Prostate gland (tissue), 2 donors: ENCODE data around the gene FHL2.

Source experiments
- POLR2A ChIP-seq: fragments of 450-650 bp; IDR thresholded peaks from one replicate; pipeline ENCODE4 v1.6.1; 2016; ENCODE audit warnings: antibody characterized with exemption, mild to moderate bottlenecking
- TF ChIP-seq, protein P1 (sequence below), 4 experiments: fragments of 200-600 bp in 2 of 4; fragments of 450-650 bp in 2 of 4; sonication (generic) in 2 of 4; IDR thresholded peaks; 1 replicate in 3 of 4; 2 replicates in 1 of 4; pipeline ENCODE4 v1.5.1; 2016 to 2019; ENCODE audit warnings: antibody characterized with exemption in 4 of 4, mild to moderate bottlenecking in 2 of 4, moderate library complexity in 2 of 4

DNA sequence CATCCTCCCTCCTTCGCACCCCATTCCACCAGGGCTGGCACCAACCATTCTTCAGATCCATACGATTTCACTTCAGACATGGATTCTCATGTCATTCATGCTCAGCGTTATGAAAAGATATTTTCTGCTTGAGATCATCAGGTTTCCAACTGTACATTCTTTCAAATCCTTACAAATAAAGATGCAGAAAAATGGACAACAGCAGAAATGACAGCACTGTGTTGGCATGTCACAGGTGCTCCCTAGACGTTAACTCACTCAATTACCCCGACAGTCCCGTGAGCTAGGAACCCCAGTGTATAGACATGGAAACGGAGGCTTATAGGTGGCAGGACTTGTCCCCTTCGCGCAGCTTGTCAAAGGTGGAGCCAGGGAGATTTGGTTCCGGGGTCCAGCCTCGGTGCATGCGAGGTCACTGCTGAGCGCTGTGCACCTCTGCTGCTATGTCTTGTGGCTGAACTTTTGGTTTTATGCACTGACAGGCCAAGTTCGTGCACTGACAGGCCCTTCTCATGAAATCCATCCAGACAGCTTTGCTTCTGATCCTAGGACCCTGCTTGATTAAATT, 17.7 kb downstream of the FHL2 start:
- TF ChIP-seq, protein P1, sequence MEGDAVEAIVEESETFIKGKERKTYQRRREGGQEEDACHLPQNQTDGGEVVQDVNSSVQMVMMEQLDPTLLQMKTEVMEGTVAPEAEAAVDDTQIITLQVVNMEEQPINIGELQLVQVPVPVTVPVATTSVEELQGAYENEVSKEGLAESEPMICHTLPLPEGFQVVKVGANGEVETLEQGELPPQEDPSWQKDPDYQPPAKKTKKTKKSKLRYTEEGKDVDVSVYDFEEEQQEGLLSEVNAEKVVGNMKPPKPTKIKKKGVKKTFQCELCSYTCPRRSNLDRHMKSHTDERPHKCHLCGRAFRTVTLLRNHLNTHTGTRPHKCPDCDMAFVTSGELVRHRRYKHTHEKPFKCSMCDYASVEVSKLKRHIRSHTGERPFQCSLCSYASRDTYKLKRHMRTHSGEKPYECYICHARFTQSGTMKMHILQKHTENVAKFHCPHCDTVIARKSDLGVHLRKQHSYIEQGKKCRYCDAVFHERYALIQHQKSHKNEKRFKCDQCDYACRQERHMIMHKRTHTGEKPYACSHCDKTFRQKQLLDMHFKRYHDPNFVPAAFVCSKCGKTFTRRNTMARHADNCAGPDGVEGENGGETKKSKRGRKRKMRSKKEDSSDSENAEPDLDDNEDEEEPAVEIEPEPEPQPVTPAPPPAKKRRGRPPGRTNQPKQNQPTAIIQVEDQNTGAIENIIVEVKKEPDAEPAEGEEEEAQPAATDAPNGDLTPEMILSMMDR (IDR thresholded peaks at IDR 0.05), result no peak
- TF ChIP-seq POLR2A, result no peak
